ENCODE data around the gene CLIC1.

DNA sequence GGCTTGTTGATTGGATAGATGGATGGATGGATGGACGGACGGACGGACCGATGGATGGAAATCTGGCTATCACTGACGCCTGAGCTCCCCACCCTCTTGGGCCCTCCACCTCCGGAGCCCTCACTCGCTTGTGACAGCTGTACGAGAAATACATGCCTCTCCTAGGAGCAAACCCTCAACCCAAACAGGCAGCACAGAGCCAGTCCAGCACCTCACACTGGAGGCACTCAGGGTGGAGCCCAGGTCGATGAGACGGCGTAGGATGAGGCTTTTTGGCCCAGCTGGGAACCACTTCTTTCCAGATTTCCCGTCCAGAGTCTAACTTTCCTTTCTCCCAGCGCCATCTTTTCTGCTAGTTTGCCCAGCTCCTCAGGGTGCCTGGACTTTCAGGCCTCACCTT lies 52.7 kb downstream of the CLIC1 start:
- TF ChIP-seq, protein P1, sequence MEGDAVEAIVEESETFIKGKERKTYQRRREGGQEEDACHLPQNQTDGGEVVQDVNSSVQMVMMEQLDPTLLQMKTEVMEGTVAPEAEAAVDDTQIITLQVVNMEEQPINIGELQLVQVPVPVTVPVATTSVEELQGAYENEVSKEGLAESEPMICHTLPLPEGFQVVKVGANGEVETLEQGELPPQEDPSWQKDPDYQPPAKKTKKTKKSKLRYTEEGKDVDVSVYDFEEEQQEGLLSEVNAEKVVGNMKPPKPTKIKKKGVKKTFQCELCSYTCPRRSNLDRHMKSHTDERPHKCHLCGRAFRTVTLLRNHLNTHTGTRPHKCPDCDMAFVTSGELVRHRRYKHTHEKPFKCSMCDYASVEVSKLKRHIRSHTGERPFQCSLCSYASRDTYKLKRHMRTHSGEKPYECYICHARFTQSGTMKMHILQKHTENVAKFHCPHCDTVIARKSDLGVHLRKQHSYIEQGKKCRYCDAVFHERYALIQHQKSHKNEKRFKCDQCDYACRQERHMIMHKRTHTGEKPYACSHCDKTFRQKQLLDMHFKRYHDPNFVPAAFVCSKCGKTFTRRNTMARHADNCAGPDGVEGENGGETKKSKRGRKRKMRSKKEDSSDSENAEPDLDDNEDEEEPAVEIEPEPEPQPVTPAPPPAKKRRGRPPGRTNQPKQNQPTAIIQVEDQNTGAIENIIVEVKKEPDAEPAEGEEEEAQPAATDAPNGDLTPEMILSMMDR (IDR thresholded peaks at IDR 0.05): no peak
- no peak for TF ChIP-seq POLR2A (IDR thresholded peaks at IDR 0.05)

Measured in sigmoid colon (tissue), 3 donors.